NCI-H2196 (cell line): ENCODE measurements around the gene EMX2.

ENCODE experiments used
- DNase-seq: peaks from one replicate; lab custom pipeline; 2025; ENCODE audit not compliant: unreplicated experiment; lab: John Stamatoyannopoulos, UW

Gene EMX2

GRCh38 chr10:117543225-117544003 lies 868 bp downstream of the EMX2 start:
- no peak for DNase-seq

GRCh38 chr10:117544004-117544701 lies 1.6 kb downstream of the EMX2 start:
- DNase-seq: no peak

GRCh38 chr10:117544711-117545140 lies 2.2 kb downstream of the EMX2 start:
- no peak for DNase-seq

- no peak for DNase-seq
Measured at GRCh38 chr10:117545141-117546019, 2.8 kb downstream of the EMX2 start.

- DNase-seq: no peak
Measured at GRCh38 chr10:117546020-117546580, 3.6 kb downstream of the EMX2 start.

- DNase-seq: no peak
Measured at GRCh38 chr10:117546581-117547015, 4.1 kb downstream of the EMX2 start.

GRCh38 chr10:117547016-117547715 lies 4.6 kb downstream of the EMX2 start:
- DNase-seq: no peak

GRCh38 chr10:117547716-117548668 lies 5.4 kb downstream of the EMX2 start:
- no peak for DNase-seq

GRCh38 chr10:117549100-117549585 lies 6.6 kb downstream of the EMX2 start:
- DNase-seq: no peak

- DNase-seq: no peak
Measured at GRCh38 chr10:117550076-117550475, 7.5 kb downstream of the EMX2 start.

GRCh38 chr10:117550599-117551329 lies 8.2 kb downstream of the EMX2 start:
- DNase-seq: no peak

- DNase-seq: no peak
Measured at GRCh38 chr10:117551330-117552155, 9.0 kb downstream of the EMX2 start.

GRCh38 chr10:117552156-117552631 lies 9.6 kb downstream of the EMX2 start:
- no peak for DNase-seq

- DNase-seq: no peak
Measured at GRCh38 chr10:117552701-117553141, 10.2 kb downstream of the EMX2 start.

- no peak for DNase-seq
Measured at GRCh38 chr10:117553142-117553814, 10.7 kb downstream of the EMX2 start.

GRCh38 chr10:117553815-117554172 lies 11.2 kb downstream of the EMX2 start:
- no peak for DNase-seq

- no peak for DNase-seq
Measured at GRCh38 chr10:117554241-117554814, 11.8 kb downstream of the EMX2 start.
